ENCODE data around the gene TRNAU1AP. TPM values are rescaled to one million over a fixed set of nuclear protein-coding genes. Genes with fewer than 3 reads are reported as not detected.
A peak's percentile ranks its signal among the peaks of the same experiment; 100 is the strongest.

TRNAU1AP gene
- total and polyA plus RNA-seq, 8 donors: 26.1 to 34.6 (median 30.2) TPM

GRCh38 chr1:28545246-28545628, 7.6 kb upstream of the TRNAU1AP start:
- Histone ChIP-seq H3K9me3 (no peaks in the 10 kb centered on the region), H3K27ac (no peak overlapping the region), H3K27me3 (no peaks in the 10 kb centered on the region), H3K36me3 (no peaks in the 10 kb centered on the region), H3K4me1 (no peaks in the 10 kb centered on the region), H3K4me3 (no peak overlapping the region)
- intact Hi-C loops (cut with DNase I): no loop called here
- DNase-seq: no peak
- TF ChIP-seq, protein P1, sequence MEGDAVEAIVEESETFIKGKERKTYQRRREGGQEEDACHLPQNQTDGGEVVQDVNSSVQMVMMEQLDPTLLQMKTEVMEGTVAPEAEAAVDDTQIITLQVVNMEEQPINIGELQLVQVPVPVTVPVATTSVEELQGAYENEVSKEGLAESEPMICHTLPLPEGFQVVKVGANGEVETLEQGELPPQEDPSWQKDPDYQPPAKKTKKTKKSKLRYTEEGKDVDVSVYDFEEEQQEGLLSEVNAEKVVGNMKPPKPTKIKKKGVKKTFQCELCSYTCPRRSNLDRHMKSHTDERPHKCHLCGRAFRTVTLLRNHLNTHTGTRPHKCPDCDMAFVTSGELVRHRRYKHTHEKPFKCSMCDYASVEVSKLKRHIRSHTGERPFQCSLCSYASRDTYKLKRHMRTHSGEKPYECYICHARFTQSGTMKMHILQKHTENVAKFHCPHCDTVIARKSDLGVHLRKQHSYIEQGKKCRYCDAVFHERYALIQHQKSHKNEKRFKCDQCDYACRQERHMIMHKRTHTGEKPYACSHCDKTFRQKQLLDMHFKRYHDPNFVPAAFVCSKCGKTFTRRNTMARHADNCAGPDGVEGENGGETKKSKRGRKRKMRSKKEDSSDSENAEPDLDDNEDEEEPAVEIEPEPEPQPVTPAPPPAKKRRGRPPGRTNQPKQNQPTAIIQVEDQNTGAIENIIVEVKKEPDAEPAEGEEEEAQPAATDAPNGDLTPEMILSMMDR (IDR thresholded peaks at IDR 0.05): no peak
- no peak for ATAC-seq

DNA sequence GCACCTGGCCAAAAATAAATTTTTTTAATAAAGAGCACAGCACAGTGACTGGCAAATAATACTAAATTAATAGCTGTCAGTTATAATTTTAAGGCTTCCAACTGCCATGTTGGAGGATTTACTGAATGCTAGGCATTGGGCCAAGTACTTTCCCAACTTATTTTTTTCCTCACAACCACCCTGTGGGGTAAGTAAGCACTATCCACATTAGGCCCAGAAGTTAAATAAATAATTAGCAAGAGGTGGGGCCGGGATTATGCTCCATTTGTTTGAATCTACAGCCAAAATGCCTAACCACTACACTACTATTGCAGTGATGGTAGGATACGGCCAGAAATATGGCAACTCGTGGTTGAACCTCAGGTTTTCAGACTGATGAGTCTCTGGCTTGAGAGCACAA, 4.6 kb upstream of the TRNAU1AP start:
- TF ChIP-seq, protein P1 (IDR thresholded peaks at IDR 0.05): no peak
- no peak overlapping the region for H3K4me3 ChIP-seq
- H3K27me3 ChIP-seq: no peaks in the 10 kb centered on the region
- DNase-seq (no peak), ATAC-seq (no peak)
- intact Hi-C loops (cut with DNase I): no loop called here
- no peak overlapping the region for H3K27ac ChIP-seq
- H3K9me3 ChIP-seq: no peaks in the 10 kb centered on the region
- no peaks in the 10 kb centered on the region for H3K36me3 ChIP-seq
- H3K4me1 ChIP-seq: peaks cover 0 to 7% of the 10 kb centered on the region in 2 donors

DNA sequence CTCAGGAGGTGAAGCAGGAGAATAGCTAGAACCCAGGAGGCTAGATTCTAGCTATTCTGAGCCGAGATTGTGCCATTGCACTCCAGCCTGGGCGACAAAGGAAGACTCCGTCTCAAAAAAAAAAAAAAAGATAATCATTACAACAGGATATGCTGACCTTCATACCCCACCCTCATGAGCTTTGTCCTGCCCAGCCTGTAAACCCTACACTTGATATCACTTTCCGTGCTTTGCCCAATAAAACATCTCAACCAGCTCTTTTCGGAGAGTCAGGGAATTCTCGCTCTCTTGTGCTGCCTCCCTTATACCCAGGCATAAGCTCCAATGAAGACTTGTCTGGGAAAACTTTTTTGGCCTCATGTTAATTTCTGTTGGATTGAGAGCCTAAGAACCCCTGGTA, 1.5 kb upstream of the TRNAU1AP start:
- H3K27me3 ChIP-seq: no peaks in the 10 kb centered on the region
- intact Hi-C loops (cut with DNase I): no loop called here

GRCh38 chr1:28560886-28561285, 8.0 kb downstream of the TRNAU1AP start:
- Histone ChIP-seq H3K4me1 (no peaks in the 10 kb centered on the region), H3K4me3 (no peak overlapping the region), H3K27ac (no peak overlapping the region), H3K9me3 (no peaks in the 10 kb centered on the region), H3K27me3 (no peaks in the 10 kb centered on the region), H3K36me3 (peaks cover 0 to 100% of the 10 kb centered on the region in 2 donors)
- ATAC-seq: no peak
- TF ChIP-seq, protein P1 (IDR thresholded peaks at IDR 0.05): no peak
- intact Hi-C loops (cut with DNase I): no loop called here
- no peak for DNase-seq

More for the DNA sequence above, 1.5 kb upstream of the TRNAU1AP start:
- ATAC-seq: no peak
- no peak overlapping the region for H3K27ac ChIP-seq
- no peak for DNase-seq
- TF ChIP-seq, protein P1 (IDR thresholded peaks at IDR 0.05): no peak
- no peaks in the 10 kb centered on the region for H3K9me3 ChIP-seq
- no peak overlapping the region for H3K4me3 ChIP-seq
- peaks cover 0 to 18% of the 10 kb centered on the region in 2 donors for H3K36me3 ChIP-seq
- peaks cover 7 to 23% of the 10 kb centered on the region in 2 donors for H3K4me1 ChIP-seq

GRCh38 chr1:28564310-28564709, 11.4 kb downstream of the TRNAU1AP start:
- no peak for DNase-seq
- TF ChIP-seq, protein P1 (IDR thresholded peaks at IDR 0.05): no peak
- Histone ChIP-seq H3K36me3 (peaks cover 0 to 100% of the 10 kb centered on the region in 2 donors), H3K27ac (peak overlapping the region; percentile 10 to 14), H3K4me3 (no peak overlapping the region), H3K4me1 (no peaks in the 10 kb centered on the region), H3K9me3 (no peaks in the 10 kb centered on the region), H3K27me3 (no peaks in the 10 kb centered on the region)
- peak; percentile 72 for ATAC-seq
- intact Hi-C loops (cut with DNase I): no loop called here

Data from left lung (tissue), 10 donors.